HUES64 (cell line): ENCODE data around the gene ACTG2.

ENCODE experiments used
- H3K27ac ChIP-seq: 2 replicates; pipeline ENCODE4 v1.7.0; 2013; ENCODE audit warnings: low read depth, low read length, inconsistent platforms
- H3K27me3 ChIP-seq: 2 replicates; pipeline ENCODE4 v1.6.1; 2013; ENCODE audit warnings: mild to moderate bottlenecking, low read length; ENCODE audit not compliant: insufficient read depth
- H3K36me3 ChIP-seq: 2 replicates; pipeline ENCODE4 v1.6.1; 2013; ENCODE audit warnings: mild to moderate bottlenecking, low read length; ENCODE audit not compliant: insufficient read depth
- H3K4me1 ChIP-seq: 2 replicates; pipeline ENCODE4 v1.6.1; 2013; ENCODE audit warnings: mild to moderate bottlenecking, low read length, moderate library complexity; ENCODE audit not compliant: insufficient read depth
- H3K4me3 ChIP-seq: 2 replicates; pipeline ENCODE4 v1.5.1; 2013; ENCODE audit warnings: mild to moderate bottlenecking, low read length, moderate library complexity
- H3K9ac ChIP-seq: 2 replicates; pipeline ENCODE4 v1.6.1; 2013; ENCODE audit warnings: mild to moderate bottlenecking, low read depth, low read length
- H3K9me3 ChIP-seq: 2 replicates; pipeline ENCODE4 v1.6.1; 2013; ENCODE audit warnings: low read depth, low read length; ENCODE audit not compliant: insufficient read depth
- WGBS: fragments of 150-250, 120-280 bp; methylation state at CpG from one replicate; pipeline ENCODE4 v1.1.7; 2013; ENCODE audit warnings: missing lambda C conversion rate; 5-methylcytosine and 5-hydroxymethylcytosine counted together

The ACTG2 gene

DNA sequence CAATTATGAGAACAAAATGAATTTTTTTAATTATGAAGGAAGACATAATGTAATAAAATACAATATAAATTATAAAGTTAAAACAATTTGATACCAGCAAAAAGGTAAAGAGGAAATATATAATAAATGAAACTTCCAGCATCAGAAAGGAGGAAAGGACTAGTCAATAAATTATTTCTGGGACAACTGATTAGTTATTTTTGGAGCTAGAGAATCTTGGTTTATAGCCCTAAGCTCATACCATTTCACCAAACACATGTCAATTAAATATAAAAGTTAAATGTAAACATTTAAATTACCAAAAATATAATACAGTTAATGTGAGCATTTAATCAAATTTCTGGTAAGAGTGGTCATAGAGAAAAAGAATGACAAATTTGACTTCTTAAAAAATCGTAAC lies 12.1 kb downstream of the ACTG2 start:
- H3K9ac ChIP-seq: no peak overlapping the region
- no peak overlapping the region for H3K27ac ChIP-seq
- H3K27me3 ChIP-seq: no peaks in the 10 kb centered on the region; the same call in 1 of the 2 replicates
- no peaks in the 10 kb centered on the region for H3K36me3 ChIP-seq
- H3K4me3 ChIP-seq: no peak overlapping the region
- WGBS: no CpG with 5 or more reads among the region's 1 CpG
- no peaks in the 10 kb centered on the region for H3K9me3 ChIP-seq
- no peaks in the 10 kb centered on the region for H3K4me1 ChIP-seq

DNA sequence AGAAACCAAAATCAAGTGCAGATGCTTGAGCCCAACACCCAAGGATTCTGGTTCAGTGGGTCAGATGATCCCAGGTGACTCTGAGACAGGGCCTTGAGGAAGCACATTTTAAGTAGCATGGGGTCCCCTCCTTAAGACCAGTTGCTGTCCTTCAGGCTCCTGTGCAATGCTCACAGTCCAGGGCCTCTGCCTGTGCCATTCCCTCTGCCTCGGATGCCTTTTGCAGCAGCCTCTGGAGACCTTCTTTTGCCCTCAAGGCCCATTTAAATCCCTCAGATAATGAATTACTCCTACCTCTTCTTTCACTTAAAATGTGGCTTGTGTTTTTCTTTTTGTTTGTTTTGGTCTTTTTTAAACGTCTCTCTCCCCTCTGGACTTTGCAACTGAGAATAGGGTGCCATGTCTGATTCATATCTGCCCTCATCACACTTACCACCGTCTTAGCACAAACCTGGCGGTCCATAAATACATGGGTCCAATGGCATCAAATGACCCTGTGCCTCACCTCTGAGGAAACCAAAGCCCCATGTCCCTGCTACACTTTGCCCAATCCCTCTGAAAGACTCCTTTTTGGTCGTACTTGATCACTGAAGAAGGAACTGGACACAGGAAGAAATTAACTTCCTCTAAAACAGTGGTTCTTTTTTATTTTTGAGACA lies 14.2 kb downstream of the ACTG2 start:
- Histone ChIP-seq H3K27me3 (no peaks in the 10 kb centered on the region; the same call in 1 of the 2 replicates), H3K4me1 (no peaks in the 10 kb centered on the region), H3K36me3 (no peaks in the 10 kb centered on the region), H3K9ac (no peak overlapping the region), H3K27ac (no peak overlapping the region), H3K9me3 (no peaks in the 10 kb centered on the region), H3K4me3 (no peak overlapping the region)
- WGBS: 90% methylated on average over 5 of the region's 5 CpGs

DNA sequence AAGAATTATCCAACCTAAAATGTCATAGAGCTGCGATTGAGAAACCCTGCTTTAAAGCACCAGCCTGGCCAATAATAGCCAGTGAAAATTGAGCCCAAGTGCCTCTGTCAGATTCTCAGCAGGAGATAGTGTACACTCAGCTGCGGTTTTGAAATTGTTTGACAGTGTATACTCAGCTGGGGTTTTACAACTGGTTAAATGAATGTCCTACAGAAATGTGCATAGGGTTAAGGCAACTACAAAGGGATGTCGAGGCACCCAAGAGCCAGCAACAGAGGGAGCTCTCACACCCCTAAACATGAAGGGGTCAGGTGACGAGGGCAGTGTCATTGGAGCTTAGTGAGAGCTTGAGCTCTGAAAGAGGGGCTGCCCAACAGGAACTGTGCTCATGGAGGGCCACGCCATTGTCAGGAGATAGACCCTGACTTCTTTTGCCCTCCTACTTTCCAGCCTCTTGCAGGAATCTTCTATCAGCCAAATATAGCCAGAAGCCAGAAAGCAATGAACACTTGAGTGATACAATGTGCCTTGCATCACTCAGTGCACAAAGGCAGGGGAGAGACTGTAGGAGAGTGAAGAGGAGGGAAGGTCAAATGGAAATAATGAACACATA lies 15.1 kb downstream of the ACTG2 start:
- whole genome bisulfite sequencing: 66% methylated on average over 5 of the region's 5 CpGs
- Histone ChIP-seq H3K27ac (no peak overlapping the region), H3K4me1 (no peaks in the 10 kb centered on the region), H3K27me3 (no peaks in the 10 kb centered on the region), H3K9me3 (no peaks in the 10 kb centered on the region), H3K4me3 (no peak overlapping the region), H3K9ac (no peak overlapping the region), H3K36me3 (no peaks in the 10 kb centered on the region)

DNA sequence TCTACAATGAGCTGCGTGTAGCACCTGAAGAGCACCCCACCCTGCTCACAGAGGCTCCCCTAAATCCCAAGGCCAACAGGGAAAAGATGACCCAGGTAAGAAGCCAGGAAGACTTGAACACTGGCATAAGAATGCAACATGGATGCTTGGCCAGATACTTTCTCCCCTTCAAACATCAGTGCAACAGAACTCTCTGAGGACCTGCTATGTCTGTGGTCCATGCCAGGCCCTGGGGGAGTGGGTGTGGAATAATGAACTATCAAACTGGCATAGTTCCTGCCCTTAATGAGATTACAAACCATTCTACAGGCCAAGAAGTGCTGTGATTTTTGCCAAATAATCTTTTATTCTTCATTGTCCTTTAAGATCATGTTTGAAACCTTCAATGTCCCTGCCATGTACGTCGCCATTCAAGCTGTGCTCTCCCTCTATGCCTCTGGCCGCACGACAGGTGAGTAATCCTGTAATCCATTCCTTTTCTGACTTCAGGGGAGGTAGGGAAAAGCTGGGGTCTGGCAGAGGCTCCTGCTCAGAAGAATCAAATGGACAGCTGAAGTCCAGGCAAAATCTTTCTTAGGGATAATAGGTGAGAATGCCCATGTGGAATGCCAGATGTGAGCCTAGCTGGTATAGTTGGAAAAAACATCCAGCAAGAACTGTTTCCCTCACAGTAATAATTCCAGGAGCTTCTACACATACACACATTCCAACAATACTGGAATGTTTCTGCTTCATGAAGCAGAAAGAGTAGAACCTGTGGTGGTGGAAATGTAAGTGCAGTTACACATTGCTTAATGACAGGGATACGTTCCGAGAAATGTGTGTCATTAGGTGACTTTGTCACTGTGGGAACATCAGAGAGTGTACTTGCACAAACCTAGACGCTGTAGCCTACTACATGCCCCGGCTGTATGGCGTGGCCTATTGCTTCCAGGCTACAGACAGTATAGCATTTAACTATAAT lies 16.2 kb downstream of the ACTG2 start:
- H3K9ac ChIP-seq: no peak overlapping the region
- H3K27me3 ChIP-seq: no peaks in the 10 kb centered on the region
- no peak overlapping the region for H3K4me3 ChIP-seq
- no peaks in the 10 kb centered on the region for H3K4me1 ChIP-seq
- H3K36me3 ChIP-seq: no peaks in the 10 kb centered on the region
- 83% methylated on average over 10 of the region's 10 CpGs for WGBS
- H3K27ac ChIP-seq: no peak overlapping the region
- H3K9me3 ChIP-seq: no peaks in the 10 kb centered on the region

DNA sequence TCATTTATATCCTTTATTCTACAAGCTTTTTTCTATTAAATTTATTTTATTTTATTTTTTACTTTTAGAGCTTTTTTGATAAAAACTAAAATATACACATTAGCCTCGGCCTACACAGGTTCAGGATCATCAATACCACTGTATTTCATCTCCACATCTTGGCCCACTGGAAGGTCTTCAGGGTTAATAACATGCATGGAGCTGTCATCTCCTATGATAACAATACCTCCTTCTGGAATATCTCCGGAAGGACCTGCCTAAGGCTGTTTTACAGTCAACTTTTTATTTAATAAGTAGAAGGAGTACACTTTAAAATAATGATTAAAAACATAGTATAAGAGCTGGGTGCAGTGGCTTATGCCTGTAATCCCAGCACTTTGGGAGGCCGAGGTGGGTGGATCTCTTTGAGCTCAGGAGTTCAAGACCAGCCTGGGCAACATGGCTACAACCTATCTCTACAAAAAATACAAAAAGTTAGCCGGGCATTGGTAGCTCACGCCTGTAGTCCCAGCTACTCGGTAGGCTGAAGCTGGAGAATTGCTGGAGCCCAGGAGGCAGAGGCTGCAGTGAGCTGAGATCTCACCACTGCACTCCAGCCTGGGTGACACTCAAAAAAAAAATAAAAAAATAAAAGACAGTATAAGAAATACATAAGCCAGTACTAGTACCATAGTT lies 18.2 kb downstream of the ACTG2 start:
- no peaks in the 10 kb centered on the region for H3K9me3 ChIP-seq
- no peak overlapping the region for H3K4me3 ChIP-seq
- H3K4me1 ChIP-seq: no peaks in the 10 kb centered on the region
- 78% methylated on average over 6 of the region's 6 CpGs for WGBS
- no peaks in the 10 kb centered on the region for H3K36me3 ChIP-seq
- H3K9ac ChIP-seq: no peak overlapping the region
- no peaks in the 10 kb centered on the region for H3K27me3 ChIP-seq
- no peak overlapping the region for H3K27ac ChIP-seq

DNA sequence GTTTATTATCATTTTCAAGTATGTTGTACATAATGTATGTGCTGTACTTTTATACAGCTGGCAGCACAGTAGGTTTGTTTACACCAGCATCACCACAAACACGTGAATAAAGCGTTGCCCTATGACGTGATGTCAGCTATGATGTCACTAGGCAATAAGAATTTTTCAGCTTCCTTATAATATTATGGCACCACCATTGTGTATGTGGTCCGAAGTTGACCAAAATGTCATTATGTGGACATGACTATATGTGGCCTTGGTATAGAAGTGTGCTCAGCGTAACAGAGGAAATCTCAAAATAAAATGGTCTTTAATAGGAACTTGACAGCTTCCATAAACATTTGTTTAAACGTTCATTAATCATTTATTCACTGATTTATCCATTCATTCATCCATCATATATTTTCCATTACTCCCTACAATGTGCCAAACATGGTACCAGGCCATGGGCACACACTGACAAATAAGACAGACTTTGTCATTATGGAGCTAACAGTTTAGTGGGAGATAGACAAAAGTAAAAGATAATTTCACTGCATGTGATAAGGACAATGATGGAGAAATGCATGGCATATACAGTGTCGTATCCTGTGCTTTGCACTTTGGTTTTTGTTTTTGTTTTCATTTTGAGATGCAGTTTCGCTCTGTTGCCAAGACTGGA lies 18.9 kb downstream of the ACTG2 start:
- Histone ChIP-seq H3K36me3 (no peaks in the 10 kb centered on the region), H3K27me3 (no peaks in the 10 kb centered on the region), H3K4me1 (no peaks in the 10 kb centered on the region), H3K9ac (no peak overlapping the region), H3K27ac (no peak overlapping the region), H3K9me3 (no peaks in the 10 kb centered on the region), H3K4me3 (no peak overlapping the region)
- WGBS: 94% methylated on average over 8 of the region's 8 CpGs

DNA sequence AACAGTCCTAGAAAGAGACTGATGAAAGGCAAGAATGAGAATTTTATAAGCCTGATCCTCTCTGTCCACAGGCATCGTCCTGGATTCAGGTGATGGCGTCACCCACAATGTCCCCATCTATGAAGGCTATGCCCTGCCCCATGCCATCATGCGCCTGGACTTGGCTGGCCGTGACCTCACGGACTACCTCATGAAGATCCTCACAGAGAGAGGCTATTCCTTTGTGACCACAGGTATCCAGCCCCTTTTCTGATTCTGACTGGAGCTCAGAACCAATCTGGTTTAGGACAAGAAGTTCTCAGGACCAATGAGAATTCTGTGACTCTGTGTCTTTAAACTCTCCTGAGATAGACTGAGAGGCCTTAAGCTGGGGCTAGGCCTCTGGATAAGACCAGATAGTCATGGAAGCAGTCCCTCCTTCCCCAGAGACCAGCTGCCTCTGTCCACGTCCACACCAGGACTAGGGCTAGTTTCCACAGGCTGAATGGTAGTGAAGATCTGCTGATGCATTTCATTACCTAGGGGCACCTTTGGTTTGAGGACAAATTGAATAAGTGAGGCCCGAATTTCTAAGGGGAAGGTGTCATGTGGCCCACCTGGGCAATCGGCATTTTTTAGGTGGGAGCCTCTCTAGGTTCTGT lies 20.7 kb downstream of the ACTG2 start:
- H3K27ac ChIP-seq: no peak overlapping the region
- H3K9ac ChIP-seq: no peak overlapping the region
- H3K36me3 ChIP-seq: no peaks in the 10 kb centered on the region
- H3K4me1 ChIP-seq: no peaks in the 10 kb centered on the region
- H3K9me3 ChIP-seq: no peaks in the 10 kb centered on the region
- 94% methylated on average over 8 of the region's 8 CpGs for WGBS
- H3K27me3 ChIP-seq: 0 out of 2 replicates have a peak, but pooled peaks cover 3% of the 10 kb centered on the region
- no peak overlapping the region for H3K4me3 ChIP-seq

DNA sequence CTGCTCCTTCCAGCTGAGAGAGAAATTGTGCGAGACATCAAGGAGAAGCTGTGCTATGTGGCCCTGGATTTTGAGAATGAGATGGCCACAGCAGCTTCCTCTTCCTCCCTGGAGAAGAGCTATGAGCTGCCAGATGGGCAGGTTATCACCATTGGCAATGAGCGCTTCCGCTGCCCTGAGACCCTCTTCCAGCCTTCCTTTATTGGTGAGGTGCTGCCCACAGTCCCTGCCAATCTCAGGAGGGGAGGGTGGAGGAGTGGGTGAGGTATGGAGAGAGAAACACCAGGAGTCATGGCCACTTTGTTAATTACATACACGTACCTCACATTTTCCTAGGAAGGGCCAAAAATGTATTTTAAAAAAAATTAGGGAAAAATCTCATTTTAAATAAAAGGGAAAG lies 21.9 kb downstream of the ACTG2 start:
- Histone ChIP-seq H3K4me3 (no peak overlapping the region), H3K27me3 (0 out of 2 replicates have a peak, but pooled peaks cover 3% of the 10 kb centered on the region), H3K36me3 (no peaks in the 10 kb centered on the region), H3K9ac (no peak overlapping the region), H3K27ac (no peak overlapping the region), H3K9me3 (no peaks in the 10 kb centered on the region), H3K4me1 (no peaks in the 10 kb centered on the region)
- WGBS: 96% methylated on average over 3 of the region's 4 CpGs

DNA sequence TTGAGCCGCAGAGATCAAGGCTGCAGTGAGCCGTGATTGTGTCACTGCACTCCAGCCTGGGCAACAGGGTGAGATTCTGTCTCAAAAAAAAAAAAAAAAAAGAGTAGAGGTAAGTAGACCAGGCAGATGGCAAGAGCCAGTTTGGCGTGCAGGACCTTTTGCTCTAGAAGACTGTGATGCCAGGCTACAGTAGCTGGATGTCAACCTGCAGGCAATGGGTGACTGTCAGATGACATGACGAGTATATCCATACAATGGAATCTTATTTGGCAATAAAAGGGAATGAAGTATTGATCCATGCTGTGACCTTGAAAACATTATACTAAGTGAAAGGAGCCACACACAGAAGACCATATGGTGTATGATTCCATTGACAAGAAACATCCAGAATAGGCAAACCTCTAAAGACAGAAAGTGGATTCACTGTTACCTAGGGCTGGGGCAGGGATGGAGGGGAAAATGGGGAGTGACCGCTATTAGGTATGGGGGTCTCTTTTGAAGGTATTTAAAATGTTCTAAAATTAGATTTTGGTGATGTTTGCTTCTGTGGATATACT lies 22.7 kb downstream of the ACTG2 start:
- 93% methylated on average over 5 of the region's 5 CpGs for WGBS
- Histone ChIP-seq H3K9ac (no peak overlapping the region), H3K27ac (no peak overlapping the region), H3K4me1 (no peaks in the 10 kb centered on the region), H3K9me3 (no peaks in the 10 kb centered on the region), H3K36me3 (no peaks in the 10 kb centered on the region), H3K27me3 (0 out of 2 replicates have a peak, but pooled peaks cover 3% of the 10 kb centered on the region), H3K4me3 (no peak overlapping the region)

DNA sequence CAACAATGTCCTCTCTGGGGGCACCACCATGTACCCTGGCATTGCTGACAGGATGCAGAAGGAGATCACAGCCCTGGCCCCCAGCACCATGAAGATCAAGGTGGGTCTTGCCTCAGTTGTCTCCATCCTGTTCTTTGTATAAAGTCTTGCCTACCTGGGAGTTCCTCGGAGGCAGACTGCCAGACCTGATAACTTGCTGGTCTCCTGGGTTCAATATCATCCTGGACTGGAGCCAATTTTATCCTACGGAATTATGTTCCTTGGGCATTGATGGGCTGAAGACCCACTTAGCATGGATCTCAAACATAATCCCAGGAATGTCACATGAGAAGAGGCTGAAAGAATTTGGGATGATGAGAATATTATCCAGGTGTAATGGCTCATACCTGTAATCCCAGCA lies 23.9 kb downstream of the ACTG2 start:
- H3K9me3 ChIP-seq: no peaks in the 10 kb centered on the region
- 69% methylated on average over 2 of the region's 2 CpGs for WGBS
- H3K4me3 ChIP-seq: no peak overlapping the region
- no peak overlapping the region for H3K9ac ChIP-seq
- H3K4me1 ChIP-seq: peaks cover 3% of the 10 kb centered on the region; the same call in 1 of the 2 replicates
- no peak overlapping the region for H3K27ac ChIP-seq
- no peaks in the 10 kb centered on the region for H3K36me3 ChIP-seq
- 0 out of 2 replicates have a peak, but pooled peaks cover 3% of the 10 kb centered on the region for H3K27me3 ChIP-seq
